CD14-positive monocyte (primary cell): ENCODE measurements around the gene PBX4. TPM values are rescaled to one million over a fixed set of nuclear protein-coding genes. Genes with fewer than 3 reads are reported as not detected.

ENCODE experiments used
- DNase-seq, 3 donors: peaks; one replicate each; pipeline ENCODE4 v3.0.0-alpha.2; 2011 to 2022
- H2AFZ ChIP-seq: 2 replicates; pipeline ENCODE4 v1.6.0; 2012; ENCODE audit warnings: mild to moderate bottlenecking, low read depth, low read length, inconsistent platforms; ENCODE audit not compliant: insufficient read depth, poor library complexity, severe bottlenecking
- H3K27ac ChIP-seq, 2 donors: 1 replicate in 1 of 2; 2 replicates in 1 of 2; pipeline ENCODE4 v1.5.1; 2012 to 2013; ENCODE audit warnings: low read length in 2 of 2, control low read depth in 1 of 2, inconsistent platforms in 1 of 2, low read depth in 1 of 2, mild to moderate bottlenecking in 1 of 2
- H3K27me3 ChIP-seq, 2 donors: one replicate each; pipeline versions ENCODE4 v1.6.0 to v1.6.1; 2011 to 2013; ENCODE audit warnings: low read length in 2 of 2; ENCODE audit not compliant: control insufficient read depth in 2 of 2, insufficient read depth in 2 of 2
- H3K36me3 ChIP-seq, 2 donors: replicated peaks in 1 of 2; 1 replicate in 1 of 2; 2 replicates in 1 of 2; pipeline versions ENCODE4 v1.5.1 to v1.6.1; 2012 to 2013; ENCODE audit warnings: low read length in 2 of 2, control low read depth in 1 of 2, inconsistent platforms in 1 of 2, mild to moderate bottlenecking in 1 of 2; ENCODE audit not compliant: insufficient read depth in 2 of 2, control insufficient read depth in 1 of 2
- H3K4me1 ChIP-seq, 2 donors: 1 replicate in 1 of 2; 2 replicates in 1 of 2; pipeline versions ENCODE4 v1.5.1 to v1.6.1; 2012 to 2013; ENCODE audit warnings: low read length in 2 of 2, control low read depth in 1 of 2, inconsistent platforms in 1 of 2, mild to moderate bottlenecking in 1 of 2, moderate library complexity in 1 of 2; ENCODE audit not compliant: insufficient read depth in 2 of 2, control insufficient read depth in 1 of 2
- H3K4me2 ChIP-seq: replicated peaks from 2 replicates; pipeline ENCODE3; 2012; ENCODE audit warnings: low read length, moderate library complexity, mild to moderate bottlenecking; ENCODE audit not compliant: poor library complexity, severe bottlenecking; ENCODE audit errors: extremely low read depth
- H3K4me3 ChIP-seq, 3 experiments: fragments of 200-600 bp in 1 of 3; sonication (generic) in 1 of 3; replicated peaks in 1 of 3; 1 replicate in 2 of 3; 2 replicates in 1 of 3; pipeline ENCODE4 v1.5.1; 2011 to 2013; ENCODE audit warnings: low read length in 3 of 3, mild to moderate bottlenecking in 3 of 3, control low read depth in 2 of 3, low read depth in 2 of 3, inconsistent platforms in 1 of 3, moderate library complexity in 1 of 3
- H3K79me2 ChIP-seq: 2 replicates; pipeline ENCODE4 v1.6.0; 2012; ENCODE audit warnings: mild to moderate bottlenecking, control low read depth, inconsistent platforms, low read length, moderate library complexity; ENCODE audit not compliant: insufficient read depth
- H3K9ac ChIP-seq: 2 replicates; pipeline ENCODE4 v1.6.0; 2017; ENCODE audit warnings: low read length, mild to moderate bottlenecking; ENCODE audit not compliant: insufficient read depth, poor library complexity, severe bottlenecking
- H3K9me3 ChIP-seq, 2 donors: replicated peaks in 1 of 2; 1 replicate in 1 of 2; 2 replicates in 1 of 2; pipeline versions ENCODE4 v1.5.1 to v1.6.1; 2012 to 2013; ENCODE audit warnings: low read length in 2 of 2, control low read depth in 1 of 2; ENCODE audit not compliant: control insufficient read depth in 1 of 2, insufficient read depth in 1 of 2
- H4K20me1 ChIP-seq: 2 replicates; pipeline ENCODE4 v1.6.0; 2012; ENCODE audit warnings: mild to moderate bottlenecking, low read length, control low read depth, moderate library complexity; ENCODE audit not compliant: insufficient read depth
- H3K27ac Mint-ChIP-seq, 7 donors: one replicate each; pipeline ENCODE4 v1.8.0; 2020; ENCODE audit warnings: mild to moderate bottlenecking in 7 of 7, mixed read lengths in 7 of 7, moderate library complexity in 6 of 7, inconsistent platforms in 2 of 7
- H3K27me3 Mint-ChIP-seq, 3 donors: one replicate each; pipeline ENCODE4 v1.8.0; 2021 to 2022; ENCODE audit warnings: low read depth in 3 of 3, mild to moderate bottlenecking in 3 of 3, mixed read lengths in 3 of 3, moderate library complexity in 3 of 3, inconsistent platforms in 1 of 3
- H3K36me3 Mint-ChIP-seq, 2 donors: one replicate each; pipeline ENCODE4 v1.8.0; 2020; ENCODE audit warnings: mixed read lengths in 2 of 2, inconsistent platforms in 1 of 2, mild to moderate bottlenecking in 1 of 2
- H3K4me1 Mint-ChIP-seq: one replicate; pipeline ENCODE4 v1.8.0; 2020; ENCODE audit warnings: mild to moderate bottlenecking, mixed read lengths
- H3K4me3 Mint-ChIP-seq, 2 donors: one replicate each; pipeline ENCODE4 v1.8.0; 2020; ENCODE audit warnings: mild to moderate bottlenecking in 2 of 2, mixed read lengths in 2 of 2, moderate library complexity in 1 of 2
- H3K9me3 Mint-ChIP-seq, 7 donors: one replicate each; pipeline ENCODE4 v1.8.0; 2020 to 2022; ENCODE audit warnings: mixed read lengths in 7 of 7, mild to moderate bottlenecking in 6 of 7, moderate library complexity in 6 of 7, inconsistent platforms in 2 of 7
- CTCF ChIP-seq: fragments of 200-600 bp; IDR thresholded peaks from one replicate; pipeline ENCODE4 v1.8.0; 2022; ENCODE audit warnings: antibody characterized with exemption, mild to moderate bottlenecking
- WGBS: methylation state at CpG from one replicate; pipeline ENCODE4 v1.1.5; 2013; ENCODE audit warnings: missing lambda C conversion rate; ENCODE audit not compliant: insufficient coverage; 5-methylcytosine and 5-hydroxymethylcytosine counted together
- intact Hi-C, 2 donors: fragments of 100-400 bp; cut with micrococcal nuclease; formaldehyde crosslinking; loops; one replicate each; pipeline versions ENCODE4 v1.15.0 to v1.15.1; 2023
- polyA plus RNA-seq, 3 donors: library from polyadenylated mRNA; depleted of rRNA in 1 of 3; unstranded in 2 of 3; stranded (reverse) in 1 of 3; fragments of 300-500 nt in 2 of 3; fragments of >200 nt in 1 of 3; fragmentation: Illumina TruSeq in 2 of 3; gene quantifications; 1 replicate in 2 of 3; 2 replicates in 1 of 3; pipeline ENCODE4 v1.2.3, GENCODE V29; 2012 to 2021

The PBX4 gene
- polyA plus RNA-seq, 3 donors = 2.4 TPM; not detected in 2

GRCh38 chr19:19643158-19644053 is 24.9 kb upstream of the PBX4 start, which contains the start of gene GMIP:
GMIP (minus strand) TSS chr19:19643657; CDS start chr19:19643529, 128 bp downstream.
- peak; percentile 64 to 70 (median 70) for DNase-seq
- Histone ChIP-seq H3K27me3 (no peaks in the 10 kb centered on the region), H3K27ac (peak within 1 kb of the TSS; percentile 84 to 95), H3K4me3 (peak within 1 kb of the TSS; percentile 80 to 95 (median 94)), H3K4me1 (peaks cover 32 to 36% of the 10 kb centered on the region in 2 donors), H3K9ac (peak within 1 kb of the TSS; percentile 94), H4K20me1 (peaks cover 37% of the 10 kb centered on the region), H3K36me3 (peaks cover 64 to 72% of the 10 kb centered on the region in 2 donors), H3K9me3 (no peaks in the 10 kb centered on the region), H3K79me2 (peaks cover 48% of the 10 kb centered on the region), H2AFZ (peak within 1 kb of the TSS; percentile 82), H3K4me2 (peak within 1 kb of the TSS; percentile 97)
- Mint-ChIP-seq H3K36me3 (peaks cover 48 to 78% of the 10 kb centered on the region in 2 donors), H3K4me3 (peak within 1 kb of the TSS; percentile 99), H3K27me3 (peaks cover 0 to 1% (median 0%) of the 10 kb centered on the region in 3 donors), H3K27ac (peak within 1 kb of the TSS; percentile 91 to 98 (median 96)), H3K9me3 (no peaks in the 10 kb centered on the region), H3K4me1 (peaks cover 24% of the 10 kb centered on the region)
- under 1% methylated on average over 44 of the region's 50 CpGs for WGBS
- intact Hi-C loops = loop anchor here (1.0 to 2.0 kb wide), 2 partner anchors 111 kb away; no protein-coding TSS in a partner anchor
- peak; percentile 92 for TF ChIP-seq CTCF

GRCh38 chr19:19642506-19643157 is 24.1 kb upstream of the PBX4 start:
- Histone ChIP-seq H3K9ac (peak overlapping the region; percentile 94), H3K4me1 (peaks cover 32 to 36% of the 10 kb centered on the region in 2 donors), H3K36me3 (peaks cover 62 to 72% of the 10 kb centered on the region in 2 donors), H2AFZ (peak overlapping the region; percentile 82), H3K79me2 (peaks cover 52% of the 10 kb centered on the region), H4K20me1 (peaks cover 44% of the 10 kb centered on the region), H3K4me3 (peak overlapping the region; percentile 80 to 95 (median 94)), H3K4me2 (peak overlapping the region; percentile 97), H3K27ac (peak overlapping the region; percentile 84 to 95), H3K27me3 (no peaks in the 10 kb centered on the region), H3K9me3 (no peaks in the 10 kb centered on the region)
- intact Hi-C loops = no loop called here
- WGBS = 1% methylated on average over 11 of the region's 16 CpGs
- H3K27me3 Mint-ChIP-seq = peaks cover 0 to 1% (median 0%) of the 10 kb centered on the region in 3 donors
- TF ChIP-seq CTCF = no peak
- H3K4me3 Mint-ChIP-seq = peak overlapping the region; percentile 99
- no peaks in the 10 kb centered on the region for H3K9me3 Mint-ChIP-seq
- H3K36me3 Mint-ChIP-seq = peaks cover 46 to 76% of the 10 kb centered on the region in 2 donors
- peak overlapping the region; percentile 91 to 98 (median 96) for H3K27ac Mint-ChIP-seq
- DNase-seq = peak in 1 of 3 donors; percentile 17
- H3K4me1 Mint-ChIP-seq = peaks cover 24% of the 10 kb centered on the region
